GM19351 (cell line): ENCODE results near the gene TRNAU1AP.
"Not testable (repeated sequence)": the region's sequence is repeated elsewhere in the genome, so short reads cannot be mapped to it uniquely, and the experiment has no call there.

ENCODE experiments used
- ATAC-seq: cut with Tn5 transposase; IDR thresholded peaks from one replicate; pipeline ENCODE4 v1.9.1; 2021; ENCODE audit warnings: mild to moderate bottlenecking, moderate library complexity; ENCODE audit not compliant: unreplicated experiment

TRNAU1AP gene

DNA sequence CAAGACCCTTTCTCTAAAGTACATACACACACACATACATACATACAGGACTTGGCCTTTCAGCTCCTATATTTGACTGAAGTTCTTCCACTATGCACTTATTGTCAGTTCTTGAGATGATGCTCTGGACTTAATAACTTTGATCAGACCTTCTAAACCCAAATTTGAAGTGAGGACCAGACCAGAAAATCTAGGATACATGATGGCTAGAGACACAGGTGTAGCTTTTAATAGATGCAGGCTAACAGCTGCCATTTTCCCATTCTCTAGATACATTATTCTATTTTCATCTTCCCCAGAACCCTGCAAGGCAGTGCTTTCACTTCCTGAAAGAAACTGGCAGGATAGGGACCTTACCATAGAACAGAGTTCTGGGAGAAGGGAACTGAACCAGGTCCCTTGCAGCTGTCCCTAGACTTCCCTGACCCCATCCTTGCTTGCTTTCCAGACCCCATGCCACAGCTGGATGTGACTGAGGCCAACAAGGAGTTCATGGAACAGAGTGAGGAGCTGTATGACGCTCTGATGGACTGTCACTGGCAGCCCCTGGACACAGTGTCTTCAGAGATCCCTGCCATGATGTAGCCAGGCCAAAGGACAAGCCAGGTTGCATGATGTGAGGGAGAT lies 24.3 kb downstream of the TRNAU1AP start:
- ATAC-seq = no peak

DNA sequence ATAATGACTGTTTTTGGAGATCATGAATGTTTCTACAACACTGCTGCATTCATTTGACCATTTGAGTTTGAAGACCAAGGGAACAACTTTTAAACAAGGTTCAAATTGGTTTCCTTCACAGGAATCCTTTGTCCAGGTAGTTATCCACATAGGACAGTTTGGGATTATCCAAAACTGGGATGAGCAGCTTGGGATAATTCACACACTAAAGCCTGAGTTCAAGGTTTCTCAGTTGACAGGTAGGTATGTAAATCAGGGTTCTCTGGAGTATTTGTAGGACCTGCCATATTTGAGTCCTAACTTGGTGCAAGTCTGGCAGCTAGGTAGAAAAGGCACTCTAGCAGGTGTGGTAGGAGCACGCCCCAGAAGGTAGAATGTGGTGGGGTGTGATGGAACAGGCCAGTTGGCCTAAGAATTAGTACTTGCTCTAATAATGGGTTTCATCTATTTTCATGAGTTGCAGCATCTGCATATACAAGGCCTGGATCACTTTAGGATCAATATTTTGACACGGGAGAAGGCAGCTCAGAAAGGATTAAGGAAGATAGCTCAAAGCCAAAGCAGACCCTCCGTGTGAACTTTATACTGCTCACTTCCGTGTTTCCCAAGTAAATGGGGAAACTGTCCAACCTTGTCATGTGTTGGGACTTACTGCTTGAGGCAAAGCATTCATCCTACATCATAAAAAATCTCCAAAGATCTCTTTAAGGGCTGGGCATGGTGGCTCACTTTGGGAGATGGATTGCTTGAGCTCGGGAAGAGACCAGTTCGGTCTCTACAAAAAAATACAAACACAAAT lies 25.1 kb downstream of the TRNAU1AP start:
- ATAC-seq = no peak

DNA sequence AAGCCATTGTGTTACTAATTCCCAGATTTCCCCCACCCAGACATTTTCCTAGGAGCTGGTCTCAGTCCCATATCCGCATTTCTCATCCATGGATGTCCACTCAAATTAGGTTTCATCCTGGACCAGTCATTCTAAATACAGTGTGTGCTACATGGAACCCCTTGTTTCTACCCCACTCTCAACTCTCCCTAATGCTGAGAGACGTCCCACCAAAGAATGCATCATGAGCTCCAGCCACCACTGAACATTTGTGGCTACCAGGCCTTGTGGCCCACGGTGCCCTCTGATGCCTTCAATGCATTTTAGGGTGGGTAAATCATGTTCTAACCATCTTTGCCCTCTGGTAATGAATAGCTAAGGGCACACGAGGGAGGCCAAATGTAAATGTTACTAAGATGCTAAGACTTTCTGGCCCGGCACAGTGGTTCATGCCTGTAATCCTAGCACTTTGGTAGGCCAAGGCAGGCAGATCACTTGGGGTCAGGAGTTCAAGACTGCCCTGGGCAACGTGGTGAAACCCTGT lies 25.9 kb downstream of the TRNAU1AP start:
- ATAC-seq = no peak

DNA sequence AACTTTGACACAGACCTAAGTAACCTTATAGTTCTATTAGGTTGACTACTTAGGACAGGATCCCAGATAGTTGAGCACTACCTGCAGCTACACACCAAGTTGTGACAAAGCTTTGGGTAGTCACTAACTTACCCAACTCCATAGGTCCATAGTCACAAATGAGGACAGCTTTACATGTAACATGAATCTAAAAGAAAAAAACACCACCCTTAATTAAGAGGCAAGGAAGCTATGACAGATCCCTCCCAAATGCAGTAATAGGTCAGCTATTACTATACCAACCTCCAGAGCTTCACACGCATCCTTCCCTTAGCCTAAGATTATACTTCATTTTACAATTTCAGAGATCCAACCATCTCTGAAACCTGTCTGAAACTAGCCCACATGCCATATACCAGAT lies 26.5 kb downstream of the TRNAU1AP start:
- ATAC-seq = no peak

DNA sequence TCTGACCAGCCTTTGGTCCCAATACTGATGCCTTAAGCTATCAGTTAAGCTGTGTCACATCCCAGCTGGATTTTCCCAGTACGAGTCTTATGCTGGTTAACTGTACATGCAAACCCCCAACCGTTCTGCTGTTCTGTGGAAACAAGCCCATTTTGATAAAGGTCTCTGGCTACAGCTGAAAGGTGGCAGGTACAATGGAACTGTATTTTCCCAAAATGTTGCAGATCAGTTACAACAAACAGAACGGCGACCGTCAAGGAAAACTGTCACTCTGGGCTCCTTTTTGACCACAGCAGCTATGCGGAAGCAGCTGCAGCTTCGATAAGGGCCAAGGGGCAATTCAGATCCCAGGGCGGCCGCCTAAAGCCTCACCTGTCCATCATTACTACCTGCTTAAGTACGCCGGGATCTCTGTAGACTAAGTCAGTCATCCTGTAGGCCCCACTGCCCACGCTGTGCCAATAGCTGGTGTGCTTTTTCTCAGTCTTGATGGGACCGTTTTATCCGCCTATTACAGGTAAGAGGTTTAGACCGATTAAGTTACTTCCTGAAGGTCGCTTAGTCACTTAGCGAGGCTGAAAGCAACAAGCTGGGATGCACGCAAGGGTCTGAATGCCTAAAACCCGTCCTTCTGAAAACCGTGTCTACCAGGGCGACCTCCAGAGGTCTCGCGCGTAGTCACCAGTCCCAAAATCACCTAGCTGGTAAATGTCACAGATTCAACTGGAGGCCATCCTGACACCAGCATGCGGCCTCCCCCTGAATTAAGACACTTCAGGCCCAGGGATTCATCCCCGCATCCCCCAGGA lies 28.0 kb downstream of the TRNAU1AP start:
- peak; percentile 29 for ATAC-seq

DNA sequence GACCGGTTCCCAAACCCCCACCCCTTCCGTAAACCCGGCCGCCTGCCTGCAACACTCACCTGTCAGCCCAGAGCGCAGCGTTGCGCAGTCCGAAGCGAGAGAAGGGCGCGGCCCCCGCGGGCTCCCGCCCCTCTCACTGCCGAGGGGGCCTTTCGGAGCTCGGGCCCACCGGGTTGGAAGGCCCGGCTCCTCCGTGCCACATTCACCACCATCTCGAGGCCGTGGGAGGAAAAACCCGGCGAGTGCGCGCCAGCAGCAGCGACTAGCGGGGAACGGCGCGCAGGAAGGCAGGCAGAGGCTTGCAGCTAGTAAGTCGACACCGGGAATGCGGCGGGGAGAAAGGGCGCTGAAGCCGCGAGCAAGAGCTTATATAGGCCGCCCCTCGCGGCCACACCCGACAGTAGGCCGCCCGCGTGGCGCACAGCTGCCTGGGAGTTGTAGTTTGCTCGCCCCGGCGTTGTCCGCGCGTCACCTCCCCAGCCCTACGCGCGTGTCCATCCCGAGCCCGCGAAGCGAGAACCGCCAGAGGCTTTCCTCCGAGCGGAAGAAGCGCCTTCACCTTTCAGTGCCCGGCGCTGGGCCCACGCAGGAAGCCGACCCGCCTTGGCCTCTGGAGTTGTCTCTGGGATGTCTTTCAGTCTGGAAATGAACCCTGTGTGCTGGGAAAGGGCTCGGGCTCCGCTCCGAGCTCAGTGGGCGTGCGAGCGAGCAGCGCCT lies 28.8 kb downstream of the TRNAU1AP start:
- peak; percentile 81 for ATAC-seq

DNA sequence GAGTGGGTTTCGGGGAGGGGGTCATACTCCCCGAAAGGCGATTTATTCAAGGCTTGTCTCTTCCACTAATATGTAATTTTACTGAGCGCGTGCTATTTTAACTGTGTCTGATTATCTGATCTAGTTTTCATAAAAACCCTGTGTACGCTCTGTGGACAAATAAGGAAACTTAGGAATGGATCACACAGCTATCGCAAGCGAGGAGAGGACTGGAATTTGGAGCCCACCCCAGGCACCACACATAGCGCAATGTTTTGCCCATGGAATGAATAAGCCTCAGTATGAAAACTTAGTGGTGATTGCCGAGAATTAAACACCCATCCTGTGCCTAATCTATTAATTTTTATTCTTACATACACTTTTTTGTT lies 29.3 kb downstream of the TRNAU1AP start:
- ATAC-seq = no peak

DNA sequence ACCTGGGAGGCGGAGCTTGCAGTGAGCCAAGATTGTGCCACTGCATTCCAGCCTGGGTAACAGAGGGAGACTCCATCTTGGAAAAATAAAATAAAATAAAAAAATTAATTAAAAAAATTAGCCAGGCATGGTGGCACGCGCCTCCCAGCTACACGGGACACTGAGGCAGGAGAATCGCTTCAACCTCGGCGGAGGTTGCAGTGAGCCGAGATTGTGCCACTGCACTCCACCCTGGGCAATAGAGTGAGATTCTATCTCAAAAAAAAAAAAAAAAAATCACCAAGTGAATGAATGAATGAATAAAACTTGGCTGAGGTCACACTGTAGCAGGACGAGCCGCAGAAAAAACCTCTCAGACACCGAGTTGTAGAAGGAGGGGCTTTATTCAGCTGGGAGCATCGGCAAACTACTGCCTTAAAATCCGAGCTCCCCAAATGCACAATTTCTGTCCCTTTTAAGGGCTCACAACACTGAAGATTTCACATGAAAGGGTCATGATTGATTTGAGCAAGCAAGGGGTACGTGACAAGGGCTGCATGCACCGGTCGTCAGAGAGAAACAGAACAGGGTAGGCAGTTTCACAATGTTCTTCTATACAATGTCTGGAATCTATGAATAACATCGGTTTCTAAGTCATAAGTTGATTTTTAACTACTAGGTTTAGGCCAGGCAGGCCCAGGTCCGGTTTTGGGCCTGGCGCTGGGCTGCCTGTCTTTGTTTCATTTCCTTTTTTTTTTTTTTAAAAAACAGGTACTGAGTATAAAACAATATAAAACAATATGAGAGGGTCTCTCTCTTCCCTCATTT lies 33.9 kb downstream of the TRNAU1AP start:
- ATAC-seq = not testable (repeated sequence)

DNA sequence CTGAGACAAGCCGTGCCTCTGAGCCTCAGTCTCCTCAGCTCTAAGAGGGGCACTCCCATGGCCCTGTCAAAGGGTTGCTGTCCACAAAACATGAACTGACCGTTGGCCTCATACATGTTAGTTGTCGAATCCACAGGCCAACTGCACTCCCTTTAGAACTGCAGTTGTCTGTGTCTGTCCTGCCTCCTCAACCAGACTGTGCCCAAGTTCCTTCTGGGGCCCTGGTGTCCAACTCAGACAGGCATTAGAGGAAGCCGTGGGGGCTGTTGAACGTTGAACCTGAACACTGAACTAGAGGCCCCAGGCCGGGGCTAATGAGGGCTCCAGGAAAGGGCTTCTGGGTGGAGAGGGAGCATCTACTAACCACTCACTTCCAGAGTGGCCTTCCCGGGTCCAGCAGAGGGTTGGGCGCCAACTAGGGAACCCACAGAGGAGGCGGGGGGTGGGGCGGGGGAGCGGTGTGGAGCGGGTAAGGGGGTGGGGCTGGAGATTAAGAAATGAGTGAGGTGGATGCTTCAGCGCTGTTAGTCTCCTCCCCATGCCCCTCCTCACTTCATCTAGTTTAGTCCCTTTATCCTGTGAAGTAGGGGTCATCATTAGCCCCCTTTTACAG lies 38.9 kb downstream of the TRNAU1AP start, which contains the start of gene RAB42:
Gene RAB42, plus strand, starts transcription at position 558 of the 613 bp plus-strand sequence. CDS start 247 bp downstream, outside the sequence.
- no peak for ATAC-seq

DNA sequence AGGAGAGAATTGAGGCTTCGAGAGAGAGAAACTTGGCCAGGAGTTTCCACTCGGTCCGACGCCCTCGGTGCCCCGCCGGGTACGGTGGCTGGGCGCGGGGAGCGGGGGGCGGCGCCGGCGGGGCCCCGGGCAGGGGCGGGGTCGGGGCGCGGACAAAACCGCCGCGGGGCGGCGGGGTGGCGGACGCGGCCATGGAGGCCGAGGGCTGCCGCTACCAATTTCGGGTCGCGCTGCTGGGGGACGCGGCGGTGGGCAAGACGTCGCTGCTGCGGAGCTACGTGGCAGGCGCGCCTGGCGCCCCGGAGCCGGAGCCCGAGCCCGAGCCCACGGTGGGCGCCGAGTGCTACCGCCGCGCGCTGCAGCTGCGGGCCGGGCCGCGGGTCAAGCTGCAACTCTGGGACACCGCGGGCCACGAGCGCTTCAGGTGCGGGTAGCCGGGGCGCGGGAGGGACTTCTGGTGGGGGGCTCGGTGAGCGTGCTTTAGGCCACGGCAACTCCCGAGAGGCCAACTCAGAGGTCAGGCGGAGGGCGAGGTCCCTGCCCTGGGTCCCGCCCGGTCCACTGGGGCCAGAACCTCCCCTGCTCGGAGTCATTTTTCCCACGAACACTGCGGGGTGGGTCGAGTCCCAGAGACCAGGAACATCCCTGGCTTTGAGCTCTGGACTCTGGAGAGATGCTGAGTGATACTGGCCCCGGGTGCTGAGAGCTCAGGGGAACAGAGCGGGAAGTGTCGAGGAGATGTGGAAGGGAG lies 39.6 kb downstream of the TRNAU1AP start:
- no peak for ATAC-seq

DNA sequence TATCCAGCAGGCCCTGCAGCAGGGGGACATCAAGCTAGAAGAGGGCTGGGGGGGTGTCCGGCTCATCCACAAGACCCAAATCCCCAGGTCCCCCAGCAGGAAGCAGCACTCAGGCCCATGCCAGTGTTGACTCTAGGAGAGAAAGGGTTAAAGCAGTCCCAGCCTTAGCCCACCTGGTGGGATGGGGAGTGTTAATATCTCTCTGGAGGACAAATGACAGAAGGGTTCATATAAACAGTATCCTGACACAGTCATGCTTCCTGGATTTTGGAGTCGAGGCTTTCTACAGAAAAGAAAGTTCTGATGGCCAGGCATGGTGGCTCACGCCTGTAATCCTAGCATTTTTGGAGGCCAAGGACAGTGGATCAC lies 41.1 kb downstream of the TRNAU1AP start:
- ATAC-seq = not testable (repeated sequence)

DNA sequence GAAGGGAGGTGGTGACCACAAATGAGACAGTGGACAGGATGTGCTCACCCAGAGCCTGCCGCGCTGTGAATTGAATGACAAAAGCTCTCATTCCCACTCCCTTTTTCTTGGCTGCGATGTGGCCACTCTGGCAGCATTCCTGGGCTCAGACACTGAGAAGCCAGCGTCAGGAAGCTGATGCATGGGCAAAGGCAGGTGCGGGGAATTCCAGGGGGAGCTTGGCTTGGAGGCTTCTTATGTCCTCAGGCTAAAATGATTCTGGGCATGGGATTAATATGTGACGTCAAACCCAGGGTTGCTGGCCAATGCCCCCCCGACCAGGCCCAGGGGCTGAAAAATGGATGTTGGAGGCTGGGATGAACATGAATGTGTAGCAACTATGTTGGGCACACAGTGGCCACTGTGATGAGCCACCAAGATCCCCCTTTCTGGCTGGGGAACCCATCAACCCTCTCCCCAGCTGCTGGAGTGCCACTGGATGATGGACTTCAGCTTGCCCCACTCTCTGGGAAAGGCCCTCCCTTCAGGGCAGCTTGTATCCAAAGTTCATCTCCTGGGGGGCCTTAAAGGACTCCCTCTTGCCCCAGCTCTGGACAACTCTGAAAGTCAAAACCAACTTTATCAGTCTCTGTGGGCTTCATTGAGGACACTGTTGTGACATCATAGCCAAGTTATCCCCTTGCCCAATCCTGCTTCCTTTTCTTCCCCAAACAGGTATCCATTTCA lies 42.0 kb downstream of the TRNAU1AP start:
- not testable (repeated sequence) for ATAC-seq

DNA sequence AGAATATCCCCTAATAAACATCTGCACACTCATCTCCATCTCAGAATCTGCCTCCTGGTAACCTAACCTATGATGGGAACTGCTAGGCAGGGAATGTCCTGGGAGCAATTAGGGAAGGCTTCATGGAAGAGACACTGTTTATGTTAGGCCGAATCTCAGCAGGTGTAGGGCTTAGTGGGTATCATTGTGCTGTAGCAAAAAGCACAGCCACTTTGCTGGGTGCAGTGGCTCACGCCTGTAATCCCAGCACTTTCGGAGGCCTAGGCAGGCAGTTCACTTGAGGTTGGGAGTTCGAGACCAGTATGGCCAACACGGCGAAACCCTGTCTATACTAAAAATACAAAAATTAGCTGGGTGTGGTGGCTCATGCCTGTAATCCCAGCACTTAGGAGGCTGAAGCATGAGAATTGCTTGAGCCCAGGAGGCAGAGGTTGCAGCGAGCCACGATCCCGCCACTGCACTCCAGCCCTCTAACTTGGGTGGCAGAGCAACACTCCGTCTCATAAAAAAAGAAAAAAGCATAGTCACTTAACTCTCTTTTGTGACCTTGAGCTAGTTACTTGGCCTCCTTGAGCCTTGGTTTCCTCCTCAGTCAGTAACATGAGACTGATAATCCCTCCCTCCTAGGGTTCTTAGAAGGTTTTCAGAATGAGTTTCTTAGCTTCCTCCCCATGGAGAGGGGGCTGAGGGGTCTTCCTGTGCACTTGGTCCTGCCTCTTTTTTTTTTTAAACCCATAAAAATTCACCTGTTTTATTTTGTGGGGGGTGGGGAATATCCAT lies 42.7 kb downstream of the TRNAU1AP start:
- no peak for ATAC-seq

DNA sequence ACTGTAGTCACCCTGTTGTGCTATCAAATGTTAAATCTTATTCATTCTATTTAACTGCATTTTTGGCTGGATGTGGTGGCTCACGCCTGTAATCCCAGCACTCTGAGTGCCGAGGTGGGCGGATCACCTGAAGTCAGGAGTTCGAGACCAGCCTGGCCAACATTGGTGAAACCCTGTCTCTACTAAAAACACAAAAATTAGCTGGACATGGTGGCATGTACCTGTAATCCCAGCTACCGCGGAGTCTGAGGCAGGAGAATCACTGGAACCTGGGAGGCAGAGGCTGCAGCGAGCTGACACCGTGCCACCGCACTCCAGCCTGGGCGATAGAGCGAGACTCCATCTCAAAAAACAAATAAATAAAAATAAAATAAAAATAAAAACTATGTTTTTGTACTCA lies 43.4 kb downstream of the TRNAU1AP start:
- not testable (repeated sequence) for ATAC-seq

DNA sequence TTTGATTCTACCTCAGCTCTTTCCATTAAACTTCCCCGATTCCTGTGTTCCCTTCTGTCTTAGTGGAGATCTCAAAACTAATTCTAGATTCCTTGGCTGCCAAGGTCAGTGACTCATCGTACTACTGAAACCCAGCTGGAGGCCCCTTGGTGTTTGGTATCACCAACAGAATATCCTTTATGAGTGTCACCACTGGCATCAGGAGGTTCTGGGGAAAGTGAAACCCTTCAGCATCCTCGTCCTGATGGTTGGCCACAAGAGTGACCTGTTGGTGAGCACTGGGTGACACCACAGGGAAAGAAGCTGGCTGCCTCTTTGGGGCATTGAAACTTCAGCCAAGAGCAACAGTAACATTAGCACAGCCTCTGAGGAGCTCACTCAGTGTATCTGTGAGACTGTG lies 48.8 kb downstream of the TRNAU1AP start:
- ATAC-seq = no peak

DNA sequence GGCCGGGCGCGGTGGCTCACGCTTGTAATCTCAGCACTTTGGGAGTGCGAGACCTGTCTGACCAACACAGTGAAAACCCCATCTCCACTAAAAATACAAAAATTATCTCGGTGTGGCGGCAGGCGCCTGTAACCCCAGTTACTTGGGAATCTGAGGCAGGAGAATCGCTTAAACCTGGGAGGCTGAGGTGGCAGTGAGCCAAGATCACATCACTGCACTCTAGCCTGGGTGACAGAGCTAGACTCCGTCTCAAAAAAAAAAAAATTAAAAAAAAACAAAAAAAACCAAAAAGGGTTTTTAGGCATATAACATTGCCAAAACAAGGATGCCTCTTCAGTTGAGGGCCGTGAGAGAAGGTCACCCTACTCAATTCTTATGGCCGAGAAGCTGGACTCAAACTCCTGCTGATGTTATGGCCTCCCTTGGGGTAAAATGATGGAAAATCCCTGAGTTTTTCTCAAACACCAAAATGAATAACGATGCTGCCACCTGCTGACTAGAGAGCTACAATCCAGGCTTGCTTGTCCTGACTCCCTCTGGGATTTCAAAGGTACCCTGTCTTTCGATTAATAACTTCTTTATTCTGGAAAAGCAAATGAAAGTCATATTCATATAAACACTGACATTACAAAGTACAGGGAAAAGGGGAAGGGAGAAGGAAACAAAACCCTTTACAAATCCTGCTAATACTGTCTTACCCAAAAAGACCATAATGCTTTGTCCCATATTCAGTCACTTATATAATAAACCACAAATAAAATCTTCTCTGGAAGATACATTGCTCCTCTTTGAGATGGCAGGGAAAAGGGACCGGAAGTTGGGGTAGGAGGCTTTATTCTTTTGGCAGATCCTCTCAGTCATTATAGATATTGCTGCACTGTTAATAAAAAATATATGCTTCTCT lies 49.9 kb downstream of the TRNAU1AP start:
- no peak for ATAC-seq
